GM23338 (cell line): ENCODE measurements around the gene SDF2L1. TPM values are rescaled to one million over a fixed set of nuclear protein-coding genes. Genes with fewer than 3 reads are reported as not detected.

Source experiments
- ATAC-seq: fragments of 200-7000 bp; cut with Tn5 transposase; 3 replicates; pipeline ENCODE4 v1.9.1; 2020
- DNase-seq: peaks from one replicate; pipeline ENCODE4 v3.0.0-alpha.2; 2015; ENCODE audit warnings: low spot score
- H2AFZ ChIP-seq: fragments of 200-600 bp; sonication (generic); 2 replicates; pipeline ENCODE4 v1.8.0; 2016; ENCODE audit warnings: antibody characterized with exemption, mild to moderate bottlenecking, moderate library complexity
- H3F3A ChIP-seq: fragments of 200-600 bp; sonication (generic); replicated peaks from 2 replicates; pipeline ENCODE4 v1.8.0; 2017; ENCODE audit warnings: antibody characterized with exemption, mixed run types, low read depth
- H3K27ac ChIP-seq: fragments of 200-600 bp; sonication (generic); 2 replicates; pipeline ENCODE4 v1.6.1; 2016; ENCODE audit warnings: low read depth
- H3K27me3 ChIP-seq: fragments of 200-600 bp; sonication (generic); 2 replicates; pipeline ENCODE4 v1.8.0; 2016; ENCODE audit warnings: mild to moderate bottlenecking, mixed run types, moderate library complexity; ENCODE audit not compliant: insufficient read depth
- H3K36me3 ChIP-seq: fragments of 200-600 bp; sonication (generic); 2 replicates; pipeline ENCODE4 v1.8.0; 2016; ENCODE audit warnings: mild to moderate bottlenecking; ENCODE audit not compliant: insufficient read depth
- H3K4me1 ChIP-seq: fragments of 200-600 bp; sonication (generic); 2 replicates; pipeline ENCODE4 v1.8.0; 2016; ENCODE audit warnings: mild to moderate bottlenecking, moderate library complexity; ENCODE audit not compliant: insufficient read depth
- H3K4me2 ChIP-seq: fragments of 200-600 bp; sonication (generic); 2 replicates; pipeline ENCODE4 v1.7.1; 2017; ENCODE audit warnings: mixed run types
- H3K4me3 ChIP-seq: fragments of 200-600 bp; sonication (generic); 2 replicates; pipeline ENCODE4 v1.6.1; 2016; ENCODE audit warnings: mixed run types
- H3K79me2 ChIP-seq: fragments of 200-600 bp; sonication (generic); replicated peaks from 2 replicates; pipeline ENCODE4 v1.8.0; 2017; ENCODE audit warnings: mild to moderate bottlenecking; ENCODE audit not compliant: insufficient read depth
- H3K9me2 ChIP-seq: fragments of 200-600 bp; sonication (generic); 2 replicates; pipeline ENCODE4 v1.8.0; 2017; ENCODE audit not compliant: insufficient read depth
- H4K20me1 ChIP-seq: fragments of 200-600 bp; sonication (generic); replicated peaks from 2 replicates; pipeline ENCODE4 v1.8.0; 2017; ENCODE audit warnings: mild to moderate bottlenecking; ENCODE audit not compliant: insufficient read depth
- H3K27ac Mint-ChIP-seq: 2 replicates; pipeline ENCODE4 v1.8.0; 2020; ENCODE audit warnings: inconsistent platforms, mild to moderate bottlenecking, moderate library complexity, mixed read lengths
- H3K27me3 Mint-ChIP-seq: 3 replicates; pipeline ENCODE4 v1.8.0; 2022; ENCODE audit warnings: low read depth, mild to moderate bottlenecking, moderate library complexity, mixed read lengths, inconsistent platforms; ENCODE audit not compliant: insufficient read depth, poor library complexity
- H3K36me3 Mint-ChIP-seq: 3 replicates; pipeline ENCODE4 v1.8.0; 2021; ENCODE audit warnings: low read depth, mild to moderate bottlenecking, inconsistent platforms, moderate library complexity, mixed read lengths
- H3K4me1 Mint-ChIP-seq: 3 replicates; pipeline ENCODE4 v1.8.0; 2020; ENCODE audit warnings: mild to moderate bottlenecking, inconsistent platforms, mixed read lengths
- H3K4me3 Mint-ChIP-seq: 3 replicates; pipeline ENCODE4 v1.8.0; 2021; ENCODE audit warnings: moderate library complexity, mild to moderate bottlenecking, inconsistent platforms, mixed read lengths
- H3K9me3 Mint-ChIP-seq: 3 replicates; pipeline ENCODE4 v1.8.0; 2020; ENCODE audit warnings: moderate library complexity, mild to moderate bottlenecking, inconsistent platforms, mixed read lengths
- CREB1 ChIP-seq: fragments of 250-450 bp; sonication (Bioruptor Pico); IDR thresholded peaks from 2 replicates; pipeline ENCODE4 v1.5.0; 2020; ENCODE audit warnings: low read depth, mild to moderate bottlenecking, moderate library complexity
- CTCF ChIP-seq, 2 experiments: fragments of 200-600 bp in 1 of 2; sonication (generic) in 1 of 2; conservative IDR thresholded peaks; 2 replicates each; pipeline versions ENCODE4 v1.5.1 to v1.6.1; 2016 to 2017; ENCODE audit warnings: antibody characterized with exemption in 2 of 2, low read depth in 2 of 2, mild to moderate bottlenecking in 2 of 2, moderate library complexity in 1 of 2
- ETS1 ChIP-seq: IDR thresholded peaks from 2 replicates; pipeline ENCODE4 v1.6.1; 2016; ENCODE audit warnings: antibody characterized with exemption
- EZH2 ChIP-seq: fragments of 200-600 bp; sonication (generic); IDR thresholded peaks from one replicate; pipeline ENCODE4 v1.8.0; 2017; ENCODE audit warnings: antibody characterized with exemption, mild to moderate bottlenecking, low read depth; ENCODE audit not compliant: unreplicated experiment
- EZH2phosphoT487 ChIP-seq: fragments of 200-600 bp; sonication (generic); IDR thresholded peaks from one replicate; pipeline ENCODE4 v1.8.1; 2018; ENCODE audit warnings: antibody characterized with exemption; ENCODE audit not compliant: unreplicated experiment
- JUNB ChIP-seq: IDR thresholded peaks from one replicate; pipeline ENCODE4 v1.6.1; 2016; ENCODE audit warnings: antibody characterized with exemption; ENCODE audit not compliant: unreplicated experiment
- NANOG ChIP-seq: IDR thresholded peaks from 2 replicates; pipeline ENCODE4 v1.6.1; 2016; ENCODE audit warnings: antibody characterized with exemption, borderline replicate concordance
- POLR2AphosphoS5 ChIP-seq: IDR thresholded peaks from 2 replicates; pipeline ENCODE4 v1.6.1; 2016; ENCODE audit warnings: antibody characterized with exemption, low read depth
- REST ChIP-seq: IDR thresholded peaks from one replicate; pipeline ENCODE4 v1.6.1; 2018; ENCODE audit warnings: antibody characterized with exemption; ENCODE audit not compliant: unreplicated experiment
- STAT1 ChIP-seq: IDR thresholded peaks from one replicate; pipeline ENCODE4 v1.6.1; 2016; ENCODE audit warnings: antibody characterized with exemption; ENCODE audit not compliant: unreplicated experiment
- ZNF114 ChIP-seq: fragments of 250-450 bp; sonication (Bioruptor Pico); IDR thresholded peaks from 2 replicates; pipeline ENCODE4 v1.5.0; 2020; ENCODE audit warnings: mild to moderate bottlenecking, moderate library complexity
- ZNF331 ChIP-seq: fragments of 250-450 bp; sonication (Bioruptor Pico); IDR thresholded peaks from 2 replicates; pipeline ENCODE4 v1.5.0; 2020; ENCODE audit warnings: low read depth, mild to moderate bottlenecking, moderate library complexity
- ZNF462 ChIP-seq: fragments of 250-450 bp; sonication (Bioruptor Pico); IDR thresholded peaks from 2 replicates; pipeline ENCODE4 v1.5.0; 2020; ENCODE audit warnings: mild to moderate bottlenecking, moderate library complexity
- polyA plus RNA-seq: library from polyadenylated mRNA; unstranded; fragments of >200 nt; fragmentation: Nextera tagmentation; extraction: Ambion mirVana; gene quantifications from 2 replicates; pipeline ENCODE4 v1.2.1, GENCODE V29; 2016
- total RNA-seq: library from RNA; depleted of rRNA; stranded (reverse); fragments of >200 nt; shearing (Covaris generic); gene quantifications from 2 replicates; pipeline ENCODE4 v1.2.3, GENCODE V29; 2014

Gene SDF2L1
- total and polyA plus RNA-seq, 2 experiments from 2014 or later: 62.3 to 72.7 TPM

- Histone ChIP-seq H3K9me2 (no peaks in the 10 kb centered on the region), H3K27ac (no peak overlapping the region), H2AFZ (peak overlapping the region; percentile 98), H3K27me3 (no peaks in the 10 kb centered on the region), H3K4me2 (peak overlapping the region; percentile 82), H3K4me1 (no peaks in the 10 kb centered on the region), H3K36me3 (no peaks in the 10 kb centered on the region), H3K79me2 (peaks cover 14% of the 10 kb centered on the region), H3K4me3 (peak overlapping the region; percentile 99), H3F3A (0 out of 2 replicates have a peak, but pooled peaks cover 9% of the 10 kb centered on the region), H4K20me1 (no peaks in the 10 kb centered on the region; the same call in 1 of the 2 replicates)
- Mint-ChIP-seq H3K36me3 (no peaks in the 10 kb centered on the region), H3K27me3 (peaks cover 13% of the 10 kb centered on the region), H3K27ac (0 out of 2 replicates have a peak overlapping the region, but pooled peaks have one; percentile 94), H3K4me3 (peak overlapping the region; percentile 98), H3K4me1 (peaks cover 10% of the 10 kb centered on the region), H3K9me3 (no peaks in the 10 kb centered on the region; the same call in 1 of the 3 replicates)
- no peak for TF ChIP-seq EZH2phosphoT487
- TF ChIP-seq EZH2: no peak
- no peak for TF ChIP-seq ZNF331 (CRISPR knock-in tag)
- TF ChIP-seq ETS1: no peak
- TF ChIP-seq ZNF114 (CRISPR knock-in tag): no peak
- no peak for TF ChIP-seq POLR2AphosphoS5
- no peak for TF ChIP-seq CTCF (conservative IDR thresholded peaks at IDR 0.05; ENCODE audit: low read depth in 2 of 2)
- TF ChIP-seq NANOG: no peak
- no peak for TF ChIP-seq CREB1 (CRISPR knock-in tag)
- no peak for TF ChIP-seq ZNF462 (CRISPR knock-in tag)
- TF ChIP-seq REST: no peak
- TF ChIP-seq STAT1: no peak
- TF ChIP-seq JUNB: no peak
- ATAC-seq: no peak
- DNase-seq: no peak
Observed at GRCh38 chr22:21665047-21665851, 23.1 kb downstream of the SDF2L1 start.
